GM21825 (cell line): Measurements from ENCODE around the gene MRO.

Source experiments
- ATAC-seq: cut with Tn5 transposase; IDR thresholded peaks from one replicate; pipeline ENCODE4 v1.9.1; 2021; ENCODE audit warnings: mild to moderate bottlenecking, moderate library complexity; ENCODE audit not compliant: unreplicated experiment

Gene MRO

DNA sequence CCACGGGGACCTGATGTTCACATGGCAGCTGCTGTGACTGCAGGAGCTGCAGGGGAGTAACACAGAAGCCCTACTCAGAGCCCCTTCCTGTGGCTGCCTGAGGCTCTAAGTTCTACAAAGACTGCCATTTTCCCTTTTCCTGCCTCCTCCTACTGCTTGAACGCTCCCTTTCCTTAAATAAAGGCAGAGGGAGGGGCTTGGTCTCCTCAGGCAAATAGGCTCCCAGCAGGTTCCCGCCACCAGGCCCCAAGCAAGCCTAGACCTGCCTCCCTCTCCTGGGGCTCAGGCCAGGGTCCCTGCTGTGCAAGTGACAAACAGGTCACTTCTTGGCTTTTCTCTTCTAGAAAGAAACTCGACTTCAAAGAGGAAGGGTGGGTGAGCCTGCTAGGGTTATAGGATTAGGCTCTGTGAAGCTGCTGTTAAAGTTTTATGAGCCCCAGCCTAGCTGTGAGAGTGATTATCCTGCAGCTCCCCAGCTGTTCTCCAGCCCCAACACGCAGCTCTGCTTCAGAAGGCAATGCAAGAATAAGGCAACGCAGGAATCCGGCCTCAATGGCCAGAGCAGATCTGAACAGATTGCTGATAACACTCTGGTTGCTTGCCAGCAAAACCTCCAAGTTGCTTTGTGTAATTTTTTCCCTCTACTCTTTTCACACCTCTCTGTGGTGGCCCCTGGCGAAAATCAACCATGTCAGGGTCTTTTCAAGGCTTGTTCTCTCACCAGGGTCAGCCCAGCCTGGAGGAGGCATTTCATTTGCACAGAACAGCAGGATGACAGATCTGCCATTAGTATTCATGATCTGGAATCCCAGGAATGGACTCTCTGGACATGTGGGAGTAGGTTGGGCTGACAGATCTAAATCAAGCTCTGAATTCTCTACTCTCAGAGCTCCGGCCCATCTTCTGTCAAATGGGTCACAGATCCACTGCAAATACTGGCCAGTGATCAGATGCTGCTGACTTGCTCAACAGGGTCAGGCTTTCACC is 71.3 kb downstream of the MRO start:
- ATAC-seq: no peak

DNA sequence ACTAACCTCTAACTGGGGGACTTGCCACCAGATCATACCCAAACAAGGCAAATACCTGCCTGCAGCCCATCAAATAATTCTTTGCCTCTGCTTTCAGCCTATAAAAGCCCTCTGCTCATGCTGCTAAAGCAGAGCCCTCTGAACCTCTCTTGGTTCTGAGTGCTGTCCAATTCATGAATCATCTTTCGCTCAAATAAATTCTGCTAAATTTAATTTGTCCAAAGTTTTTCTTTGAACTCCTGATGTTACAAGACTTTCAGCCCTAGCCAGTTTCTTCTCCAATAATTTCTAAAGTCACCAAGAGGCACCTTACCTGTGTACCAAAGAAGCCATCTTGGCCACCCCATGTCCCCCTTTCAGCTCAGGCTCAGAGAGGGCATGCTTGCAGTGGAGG is 72.0 kb downstream of the MRO start:
- no peak for ATAC-seq

DNA sequence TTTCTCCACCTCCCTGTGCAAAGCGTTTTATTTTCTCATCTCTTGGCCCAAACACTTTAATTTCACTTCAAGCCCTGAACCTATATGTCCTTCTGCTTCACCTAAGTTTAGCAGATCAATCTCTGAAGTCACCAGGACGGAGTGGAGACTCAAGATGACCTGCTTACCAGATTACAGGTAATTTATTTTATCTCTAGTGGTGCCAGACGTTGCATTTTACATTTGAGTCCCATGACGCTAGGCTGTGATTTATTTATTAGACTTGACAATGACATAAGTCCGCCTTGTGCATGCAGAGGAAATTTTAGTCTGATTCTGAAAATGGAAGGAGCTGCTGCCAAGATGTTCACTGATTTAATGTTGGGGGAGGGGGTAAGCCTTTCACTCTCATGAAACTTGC is 73.9 kb downstream of the MRO start:
- ATAC-seq: no peak
